ENCODE measurements around the gene A1BG. TPM values are rescaled to one million over a fixed set of nuclear protein-coding genes. Genes with fewer than 3 reads are reported as not detected.

A1BG gene
- total RNA-seq, 2 donors from 2014 or later = 1.9 to 10.0 TPM

GRCh38 chr19:58388175-58388526, 34.9 kb upstream of the A1BG start:
- no peak for TF ChIP-seq CTCF (IDR thresholded peaks at IDR 0.05)
- Histone ChIP-seq H3K27me3 (replicated peaks; ENCODE audit: insufficient read depth) (no peaks in the 10 kb centered on the region), H3K36me3 (peaks cover 27% of the 10 kb centered on the region), H3K4me3 (peak overlapping the region; percentile 78), H3K9me3 (no peaks in the 10 kb centered on the region), H3K27ac (no peak overlapping the region), H3K4me1 (ENCODE audit: control insufficient read depth in 1 of 2, low read depth in 2 of 2) (peaks cover 13 to 31% of the 10 kb centered on the region in 2 donors)
- no peak for ATAC-seq (ENCODE audit: insufficient number of reproducible peaks, low FRiP score, low read depth)
- DNase-seq (ENCODE audit: low spot score) = no peak

GRCh38 chr19:58387338-58388174, 34.3 kb upstream of the A1BG start:
- DNase-seq (ENCODE audit: low spot score) (no peak), ATAC-seq (ENCODE audit: insufficient number of reproducible peaks, low FRiP score, low read depth) (no peak)
- H3K9me3 ChIP-seq = no peaks in the 10 kb centered on the region
- H3K4me1 ChIP-seq (ENCODE audit: control insufficient read depth in 1 of 2, low read depth in 2 of 2) = peaks cover 13 to 31% of the 10 kb centered on the region in 2 donors
- H3K36me3 ChIP-seq = peaks cover 21% of the 10 kb centered on the region
- no peaks in the 10 kb centered on the region for H3K27me3 ChIP-seq (replicated peaks; ENCODE audit: insufficient read depth)
- peak overlapping the region; percentile 78 for H3K4me3 ChIP-seq
- TF ChIP-seq CTCF (IDR thresholded peaks at IDR 0.05) = no peak
- H3K27ac ChIP-seq = peak overlapping the region; percentile 94 to 99

DNA sequence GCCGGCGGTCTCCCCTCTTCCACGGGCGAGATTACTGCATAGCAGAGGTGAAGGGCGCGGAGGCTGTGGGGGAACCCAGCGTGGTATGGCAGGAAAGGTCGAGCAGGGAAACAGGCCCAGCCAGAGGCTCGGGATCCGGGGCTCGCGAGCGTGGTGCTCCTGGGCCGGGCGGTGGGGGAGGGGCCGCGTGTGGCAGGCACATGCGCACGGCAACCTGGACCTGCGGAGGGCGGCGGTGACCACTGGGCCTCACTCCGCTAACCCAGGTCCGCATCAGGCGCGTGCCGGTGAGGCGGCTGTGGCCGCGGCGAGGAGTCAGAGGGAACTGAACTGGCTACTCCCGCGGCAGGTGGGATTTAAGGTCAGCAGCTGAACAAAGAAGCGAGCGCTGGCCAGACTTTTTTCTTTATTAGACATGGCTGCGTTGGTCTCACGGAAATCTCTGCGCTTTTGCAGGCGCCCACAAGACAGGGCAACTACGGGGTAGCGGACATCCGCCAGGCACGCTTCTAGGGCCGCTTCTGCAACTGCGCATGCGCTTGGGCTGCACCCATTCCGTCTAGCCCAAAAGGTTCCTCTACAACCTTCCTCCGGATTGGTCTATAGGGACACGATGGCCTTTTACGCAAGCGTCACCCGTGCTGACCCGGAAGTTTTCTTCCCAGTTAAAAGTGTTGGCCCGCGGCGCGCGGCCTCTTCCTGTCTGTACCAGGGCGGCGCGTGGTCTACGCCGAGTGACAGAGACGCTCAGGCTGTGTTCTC, 33.5 kb upstream of the A1BG start, which contains the start of gene RPS5:
TSS of gene RPS5 (plus strand) at position 694 of the 762 bp plus-strand sequence. CDS start 869 bp downstream, outside the sequence.
- ATAC-seq (ENCODE audit: insufficient number of reproducible peaks, low FRiP score, low read depth) (peak; percentile 96), DNase-seq (ENCODE audit: low spot score) (peak; percentile 85)
- Histone ChIP-seq H3K27ac (peak within 1 kb of the TSS; percentile 94 to 99), H3K36me3 (peaks cover 13% of the 10 kb centered on the region), H3K4me1 (ENCODE audit: control insufficient read depth in 1 of 2, low read depth in 2 of 2) (peaks cover 15 to 35% of the 10 kb centered on the region in 2 donors), H3K9me3 (no peaks in the 10 kb centered on the region), H3K27me3 (replicated peaks; ENCODE audit: insufficient read depth) (no peaks in the 10 kb centered on the region), H3K4me3 (peak within 1 kb of the TSS; percentile 78)
- TF ChIP-seq CTCF (IDR thresholded peaks at IDR 0.05) = no peak

- Histone ChIP-seq H3K4me3 (peak overlapping the region; percentile 78), H3K36me3 (peaks cover 7% of the 10 kb centered on the region), H3K9me3 (no peaks in the 10 kb centered on the region), H3K4me1 (ENCODE audit: control insufficient read depth in 1 of 2, low read depth in 2 of 2) (peaks cover 18 to 36% of the 10 kb centered on the region in 2 donors), H3K27ac (peak overlapping the region; percentile 94 to 99), H3K27me3 (replicated peaks; ENCODE audit: insufficient read depth) (no peaks in the 10 kb centered on the region)
- ATAC-seq (ENCODE audit: insufficient number of reproducible peaks, low FRiP score, low read depth) (no peak), DNase-seq (ENCODE audit: low spot score) (no peak)
- TF ChIP-seq CTCF (IDR thresholded peaks at IDR 0.05) = no peak
These were observed 32.7 kb upstream of the A1BG start for GRCh38 chr19:58385891-58386575.
